ENCODE measurements around the gene GIPC2.

GIPC2 gene

DNA sequence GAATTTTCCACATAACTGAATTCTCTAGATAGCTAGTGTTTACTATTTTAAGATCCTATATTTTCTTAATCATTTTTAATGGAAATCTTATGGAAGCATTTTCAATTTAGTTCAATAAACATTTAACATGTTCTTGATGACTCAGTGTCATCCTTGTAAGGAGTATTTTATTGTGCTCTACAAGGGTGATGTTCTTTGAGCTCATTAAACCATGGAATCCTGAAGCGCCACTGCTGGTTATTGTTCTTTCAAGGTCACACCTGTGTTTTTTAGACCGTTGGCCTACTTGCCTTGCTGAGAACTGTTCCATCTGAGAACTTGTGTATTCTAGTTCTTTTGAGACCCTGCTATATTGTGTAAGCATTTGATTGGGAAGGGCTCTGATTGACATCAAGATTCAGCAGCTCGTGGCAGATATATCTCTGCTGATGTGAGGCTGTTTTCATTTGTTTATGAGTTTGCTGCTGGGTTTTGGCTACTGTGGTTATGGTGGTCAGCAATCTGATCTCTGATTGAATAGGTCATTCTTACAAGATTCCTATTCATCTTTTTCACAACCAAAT lies 132.0 kb downstream of the GIPC2 start:
- TF ChIP-seq, protein P1, sequence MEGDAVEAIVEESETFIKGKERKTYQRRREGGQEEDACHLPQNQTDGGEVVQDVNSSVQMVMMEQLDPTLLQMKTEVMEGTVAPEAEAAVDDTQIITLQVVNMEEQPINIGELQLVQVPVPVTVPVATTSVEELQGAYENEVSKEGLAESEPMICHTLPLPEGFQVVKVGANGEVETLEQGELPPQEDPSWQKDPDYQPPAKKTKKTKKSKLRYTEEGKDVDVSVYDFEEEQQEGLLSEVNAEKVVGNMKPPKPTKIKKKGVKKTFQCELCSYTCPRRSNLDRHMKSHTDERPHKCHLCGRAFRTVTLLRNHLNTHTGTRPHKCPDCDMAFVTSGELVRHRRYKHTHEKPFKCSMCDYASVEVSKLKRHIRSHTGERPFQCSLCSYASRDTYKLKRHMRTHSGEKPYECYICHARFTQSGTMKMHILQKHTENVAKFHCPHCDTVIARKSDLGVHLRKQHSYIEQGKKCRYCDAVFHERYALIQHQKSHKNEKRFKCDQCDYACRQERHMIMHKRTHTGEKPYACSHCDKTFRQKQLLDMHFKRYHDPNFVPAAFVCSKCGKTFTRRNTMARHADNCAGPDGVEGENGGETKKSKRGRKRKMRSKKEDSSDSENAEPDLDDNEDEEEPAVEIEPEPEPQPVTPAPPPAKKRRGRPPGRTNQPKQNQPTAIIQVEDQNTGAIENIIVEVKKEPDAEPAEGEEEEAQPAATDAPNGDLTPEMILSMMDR (IDR thresholded peaks at IDR 0.05): no peak
- no peak for DNase-seq (ENCODE audit: low spot score)
- Histone ChIP-seq H3K27ac (no peak overlapping the region), H3K4me3 (no peak overlapping the region)

DNA sequence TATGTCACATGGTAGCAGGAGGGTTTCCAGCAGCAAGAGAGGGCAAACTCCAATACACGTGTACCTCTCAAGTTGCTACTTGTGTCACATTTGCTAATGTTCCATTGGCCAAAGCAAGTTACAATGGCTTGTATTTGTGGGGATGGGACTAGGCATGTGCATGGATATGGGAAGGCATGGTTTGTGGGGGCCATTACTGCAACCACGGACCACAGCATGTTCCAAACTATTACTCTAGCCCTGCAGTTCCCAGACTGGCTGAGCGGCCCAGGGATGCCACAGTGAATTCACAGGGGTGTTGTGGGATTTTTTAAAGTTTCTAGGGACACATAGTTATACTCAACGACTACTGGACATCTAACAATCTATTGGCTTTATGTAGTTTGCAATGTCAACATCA lies 133.1 kb downstream of the GIPC2 start:
- TF ChIP-seq, protein P1 (IDR thresholded peaks at IDR 0.05): no peak
- no peak for DNase-seq (ENCODE audit: low spot score)
- Histone ChIP-seq H3K4me3 (no peak overlapping the region), H3K27ac (no peak overlapping the region)

DNA sequence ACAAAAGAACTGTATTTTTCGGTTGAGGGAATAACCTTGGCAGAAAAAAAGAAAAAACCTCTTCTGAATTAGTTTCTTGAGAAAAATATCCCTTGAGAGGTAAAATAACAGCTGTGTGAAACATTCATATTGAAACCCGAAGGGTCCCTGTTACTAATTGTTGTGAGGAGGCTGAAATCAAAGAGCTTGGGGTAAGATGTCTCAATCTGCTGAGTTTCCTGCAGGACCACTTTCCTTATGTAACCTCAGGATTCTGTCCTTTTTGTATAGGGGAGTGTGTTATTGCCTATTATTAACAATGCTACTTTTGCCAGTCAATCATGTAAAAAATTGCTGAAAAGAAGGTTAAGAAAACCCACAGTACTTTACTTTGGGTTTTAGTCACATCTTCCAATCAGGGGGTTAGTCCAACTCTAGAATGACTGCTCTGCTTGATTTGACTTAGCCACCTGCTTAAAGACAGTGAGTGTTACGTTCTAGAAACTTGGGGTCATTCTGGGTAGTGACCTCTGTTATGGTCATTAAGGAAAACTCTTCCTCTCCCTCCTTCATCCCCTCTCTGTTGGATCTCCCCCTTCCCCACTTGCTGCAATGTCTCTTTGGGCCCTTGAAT lies 138.8 kb downstream of the GIPC2 start:
- H3K27ac ChIP-seq: no peak overlapping the region
- no peak overlapping the region for H3K4me3 ChIP-seq
- DNase-seq (ENCODE audit: low spot score): no peak
- TF ChIP-seq, protein P1 (IDR thresholded peaks at IDR 0.05): no peak
